Forelimb muscle (tissue), 1 donor: ENCODE data around the gene TAF11L3. TPM values are rescaled to one million over a fixed set of nuclear protein-coding genes. Genes with fewer than 3 reads are reported as not detected.
"Not testable (repeated sequence)": the region's sequence is repeated elsewhere in the genome, so short reads cannot be mapped to it uniquely, and the experiment has no call there.

Source experiments
- DNase-seq: peaks from one replicate; pipeline ENCODE4 v3.0.0-alpha.2; 2013; ENCODE audit warnings: low read depth
- polyA plus RNA-seq: library from polyadenylated mRNA; unstranded; fragments of 120-200 nt; gene quantifications from one replicate; pipeline ENCODE4 v1.2.1, GENCODE V29; 2013; ENCODE audit not compliant: insufficient read length

The TAF11L3 gene
- not detected for polyA plus RNA-seq

DNA sequence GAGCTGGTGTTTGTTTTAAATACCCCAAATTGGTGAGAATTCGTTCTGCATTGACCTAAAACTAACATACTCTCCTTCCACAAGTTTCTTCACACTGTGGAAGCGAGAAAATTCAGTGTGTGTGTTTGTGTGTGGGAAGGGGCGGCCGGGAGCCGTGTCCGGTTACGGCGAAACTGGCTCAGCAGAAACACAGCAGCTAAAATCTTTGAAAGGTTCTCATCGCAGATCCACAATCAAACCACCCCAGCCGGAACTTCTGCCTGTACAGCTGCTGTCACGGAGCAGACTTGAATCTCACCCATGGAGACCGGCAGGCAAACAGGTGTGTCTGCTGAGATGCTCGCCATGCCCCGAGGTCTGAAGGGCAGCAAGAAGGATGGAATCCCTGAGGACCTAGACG lies at the start of gene TAF11L3:
TSS of gene TAF11L3 (plus strand) at position 301 of the 400 bp plus-strand sequence.
- DNase-seq: not testable (repeated sequence)

DNA sequence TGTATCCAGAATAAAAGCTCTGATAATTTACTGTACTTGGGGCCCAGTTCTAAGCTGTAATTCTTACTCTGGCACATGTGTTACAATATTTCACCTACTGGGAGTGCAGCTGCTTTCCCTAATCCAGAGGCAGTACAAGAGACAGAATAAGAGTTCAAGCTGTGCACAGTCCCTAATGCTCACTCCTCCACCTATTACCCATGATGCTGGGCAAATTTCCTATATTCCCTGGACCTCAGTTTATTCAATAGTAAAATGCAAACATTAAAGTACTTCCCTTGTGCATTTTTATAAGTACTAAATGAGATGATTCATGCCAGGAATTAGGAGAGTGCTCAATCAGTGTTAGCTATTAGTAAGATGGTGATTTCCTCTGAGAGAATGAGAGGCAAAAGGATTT lies 48.1 kb upstream of the TAF11L3 start:
- DNase-seq: no peak

DNA sequence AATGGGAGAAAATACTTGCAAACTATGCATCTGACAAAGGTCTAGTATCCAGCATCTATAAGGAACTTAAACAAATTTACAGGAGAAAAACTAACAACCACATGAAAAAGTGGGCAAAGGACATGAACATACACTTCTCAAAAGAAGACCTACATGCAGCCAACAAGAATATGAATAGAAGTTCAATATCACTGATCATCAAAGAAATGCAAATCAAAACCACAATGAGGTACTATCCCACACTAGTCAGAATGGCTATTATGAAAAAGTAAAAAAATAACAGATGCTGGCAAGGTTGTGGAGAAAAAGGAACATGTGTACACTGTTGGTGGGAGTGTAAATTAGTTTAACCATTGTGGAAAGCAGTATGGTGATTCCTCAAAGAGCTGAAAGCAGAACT lies 43.1 kb upstream of the TAF11L3 start:
- DNase-seq: not testable (repeated sequence)

DNA sequence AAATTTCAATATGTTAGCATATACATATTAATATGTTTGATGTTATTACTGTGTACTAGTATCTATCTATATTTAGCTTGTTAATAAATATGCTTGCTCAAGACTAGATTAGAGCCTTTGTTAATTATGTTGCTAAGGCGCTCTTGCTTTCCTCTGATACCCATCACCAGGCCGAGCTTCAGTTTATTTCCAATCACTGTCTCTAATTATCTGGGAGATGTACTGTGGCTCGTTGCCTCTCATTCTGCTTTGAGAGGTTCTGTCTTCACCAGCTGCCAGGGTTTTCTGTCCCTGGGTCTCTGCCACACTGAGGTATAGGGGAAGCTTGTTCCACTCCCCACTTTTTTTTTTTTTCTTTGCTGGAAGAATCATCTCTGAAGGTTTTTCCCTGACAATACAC lies 41.1 kb upstream of the TAF11L3 start:
- DNase-seq: no peak

DNA sequence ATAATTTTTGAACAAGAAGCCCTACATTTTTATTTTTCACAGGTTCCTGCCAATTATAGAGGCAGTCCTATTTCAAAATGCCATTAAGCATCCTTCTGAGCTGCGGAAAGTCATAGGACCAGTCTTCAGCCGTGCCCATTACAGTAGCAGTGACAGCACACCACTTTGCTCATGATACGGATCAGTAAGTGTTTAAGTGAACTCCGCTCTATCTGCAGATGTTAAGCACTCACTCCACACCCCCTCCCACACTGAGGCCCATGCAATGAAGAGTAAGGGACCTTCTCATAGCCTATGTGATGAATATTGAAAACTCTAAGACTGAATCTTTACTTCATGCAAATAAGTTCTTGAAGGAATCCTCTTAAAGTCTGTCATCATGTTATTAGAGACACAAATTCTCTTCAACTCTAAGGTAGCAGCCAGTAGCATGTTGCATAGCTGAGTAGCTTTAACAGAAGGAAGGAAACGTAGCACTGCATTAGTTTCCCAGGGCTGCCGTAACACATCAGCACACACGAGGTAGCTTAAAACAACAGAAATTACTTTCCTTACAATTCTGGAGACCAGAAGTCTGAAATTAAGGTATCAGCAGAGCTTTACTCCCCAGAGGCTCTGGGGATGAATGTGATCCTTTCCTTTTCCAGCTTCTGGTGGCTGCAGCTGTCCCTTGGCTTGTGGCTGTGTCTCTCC lies 40.4 kb upstream of the TAF11L3 start:
- no peak for DNase-seq

DNA sequence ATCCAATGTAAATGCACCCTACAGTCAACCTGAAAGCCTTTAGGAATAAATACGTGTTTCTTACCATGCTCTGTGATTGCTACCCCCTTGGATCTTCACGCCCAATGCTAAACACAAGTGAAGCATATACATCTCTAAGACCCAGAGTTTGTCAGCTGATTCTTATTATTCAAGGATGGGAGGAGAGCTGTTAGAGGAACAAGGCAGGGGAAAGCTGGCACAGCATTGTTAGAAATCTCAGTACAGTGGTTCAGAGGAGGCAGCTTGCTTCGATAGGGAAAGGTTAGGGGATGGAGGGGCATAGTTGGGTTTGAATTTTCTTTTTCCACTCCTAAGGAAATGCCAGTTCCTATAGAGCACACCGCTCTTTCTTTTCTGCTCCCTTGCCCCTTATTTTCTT lies 36.8 kb upstream of the TAF11L3 start:
- DNase-seq: no peak

DNA sequence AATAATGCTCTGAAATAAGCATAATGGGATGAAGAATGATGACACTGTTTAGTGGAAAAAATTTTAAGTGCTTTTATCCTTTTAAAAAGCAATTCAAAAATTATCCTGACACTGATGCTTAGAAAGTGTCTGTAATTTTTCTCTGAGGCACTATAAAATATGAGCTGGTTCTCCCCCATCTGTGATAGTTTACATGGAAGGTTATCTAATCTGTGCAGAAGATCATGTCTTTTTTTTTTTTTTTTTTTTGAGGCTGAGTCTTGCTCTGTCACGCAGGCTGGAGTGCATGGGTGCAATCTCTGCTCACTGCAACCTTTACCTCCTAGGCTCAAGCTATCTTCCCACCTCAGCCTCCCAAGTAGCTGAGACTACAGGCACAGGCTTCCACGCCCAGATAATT lies 35.4 kb upstream of the TAF11L3 start:
- no peak for DNase-seq

DNA sequence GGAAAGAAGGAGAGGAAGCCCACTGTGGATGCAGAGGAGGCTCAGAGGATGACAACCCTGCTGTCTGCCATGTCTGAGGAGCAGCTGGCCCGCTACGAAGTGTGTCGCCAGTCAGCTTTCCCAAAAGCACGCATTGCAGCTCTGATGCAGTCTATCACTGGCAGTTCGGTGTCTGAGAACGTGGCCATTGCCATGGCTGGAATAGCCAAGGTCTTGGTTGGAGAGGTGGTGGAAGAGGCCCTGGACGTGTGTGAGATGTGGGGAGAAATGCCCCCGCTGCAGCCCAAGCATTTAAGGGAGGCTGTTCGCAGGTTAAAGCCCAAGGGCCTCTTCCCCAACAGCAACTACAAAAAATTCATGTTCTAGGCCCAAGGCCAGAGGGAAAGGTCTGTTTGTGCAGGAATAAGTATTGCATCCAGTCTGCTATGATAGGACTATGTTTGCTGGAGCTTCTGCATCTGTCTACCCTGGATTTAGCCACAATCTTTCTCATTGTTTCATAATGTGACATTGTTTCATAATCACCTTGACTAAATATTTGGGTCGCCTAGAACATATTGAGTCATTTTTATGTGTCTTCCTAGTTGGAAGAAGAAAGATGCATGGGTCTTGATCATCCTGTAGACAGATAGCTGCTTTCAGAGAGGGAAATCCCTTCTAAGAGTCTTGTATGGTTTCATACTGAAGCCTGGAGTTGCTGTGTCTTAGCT lies 31.5 kb upstream of the TAF11L3 start:
- DNase-seq: not testable (repeated sequence)

DNA sequence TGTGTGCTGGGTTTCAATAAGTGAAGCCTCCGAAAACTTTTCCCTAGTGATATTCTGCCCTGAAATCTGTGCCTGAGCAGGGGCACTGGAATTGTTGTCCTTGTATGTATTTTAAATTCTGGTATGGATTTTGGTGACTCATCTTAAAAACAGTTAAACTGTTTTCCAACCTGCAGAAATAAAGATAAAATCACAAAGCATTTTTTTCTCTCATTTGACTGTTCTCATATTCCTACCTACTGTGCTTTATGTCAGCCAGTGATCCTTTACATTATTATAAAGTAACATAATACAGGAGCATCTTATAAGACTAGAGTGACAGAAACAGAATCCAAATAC lies 31.0 kb upstream of the TAF11L3 start:
- no peak for DNase-seq

DNA sequence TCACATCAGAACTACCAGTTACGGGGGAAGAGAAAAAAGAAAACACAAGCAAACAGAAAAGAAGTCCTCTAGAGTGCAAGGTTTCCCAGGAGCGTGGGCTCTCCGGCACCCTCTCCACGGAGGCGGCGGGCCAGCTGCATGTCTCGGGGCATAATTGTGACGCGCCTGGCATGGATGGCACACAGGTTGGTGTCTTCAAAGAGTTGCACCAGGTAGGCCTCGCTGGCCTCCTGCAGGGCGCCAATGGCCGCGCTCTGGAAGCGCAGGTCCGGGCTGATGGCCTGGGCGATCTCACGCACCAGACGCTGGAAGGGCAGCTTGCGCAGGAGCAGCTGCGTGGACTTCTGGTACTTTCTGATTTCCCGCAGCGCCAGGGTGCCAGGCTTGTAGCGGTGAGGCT lies 26.9 kb upstream of the TAF11L3 start:
- DNase-seq: not testable (repeated sequence)

DNA sequence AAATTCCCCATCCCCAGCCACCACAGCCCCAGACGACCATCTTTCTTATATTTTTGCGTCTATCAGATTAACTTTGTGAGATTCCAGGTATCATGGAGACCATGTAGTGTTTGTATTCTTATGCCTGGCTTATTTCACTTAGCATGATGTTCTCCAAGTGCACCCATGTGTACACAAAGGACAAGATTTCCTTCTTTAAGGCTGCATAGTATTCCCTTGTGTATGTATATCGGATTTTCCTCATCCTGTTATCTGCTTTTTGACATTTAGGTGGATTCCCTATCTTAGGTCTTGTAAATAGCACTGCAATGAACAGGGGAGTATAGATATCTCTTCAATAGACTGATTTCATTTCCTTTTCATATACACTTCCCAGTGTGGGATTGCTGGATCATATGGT lies 25.4 kb upstream of the TAF11L3 start:
- no peak for DNase-seq

DNA sequence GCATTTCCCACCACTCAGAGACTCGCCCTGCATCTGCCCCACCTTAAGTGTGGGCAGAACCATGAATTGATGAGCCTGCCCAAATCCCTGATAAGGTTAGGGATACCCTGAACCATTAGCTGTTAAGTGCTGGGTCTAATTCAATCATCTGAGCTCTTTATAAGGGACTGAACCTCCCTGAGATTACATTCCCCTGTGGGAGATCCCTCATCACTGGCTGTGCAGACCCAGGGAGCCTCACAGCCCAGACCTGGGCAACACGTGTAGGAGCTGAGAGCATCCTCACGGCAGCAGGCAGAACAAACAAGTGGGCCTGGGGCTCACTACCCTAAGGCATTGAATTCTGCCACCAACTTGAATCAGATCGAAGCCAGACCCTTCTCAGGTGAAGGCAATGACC lies 20.7 kb upstream of the TAF11L3 start:
- DNase-seq: no peak

DNA sequence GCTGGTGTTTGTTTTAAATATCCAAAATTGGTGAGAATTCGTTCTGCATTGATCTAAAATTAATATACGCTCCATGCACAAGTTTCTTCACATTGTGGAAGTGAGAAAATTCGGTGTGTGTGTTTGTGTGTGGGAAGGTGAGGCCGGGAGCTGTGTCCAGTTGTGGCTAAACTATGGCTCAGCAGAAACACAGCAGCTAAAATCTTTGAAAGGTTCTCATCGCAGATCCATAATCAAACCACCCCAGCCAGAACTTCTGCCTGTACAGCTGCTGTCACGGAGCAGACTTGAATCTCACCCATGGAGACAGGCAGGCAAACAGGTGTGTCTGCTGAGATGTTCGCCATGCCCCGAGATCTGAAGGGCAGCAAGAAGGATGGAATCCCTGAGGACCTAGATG lies 20.2 kb upstream of the TAF11L3 start, which contains the start of gene TAF11L2:
TSS of gene TAF11L2 (plus strand) at position 301 of the 400 bp plus-strand sequence.
- DNase-seq: not testable (repeated sequence)

DNA sequence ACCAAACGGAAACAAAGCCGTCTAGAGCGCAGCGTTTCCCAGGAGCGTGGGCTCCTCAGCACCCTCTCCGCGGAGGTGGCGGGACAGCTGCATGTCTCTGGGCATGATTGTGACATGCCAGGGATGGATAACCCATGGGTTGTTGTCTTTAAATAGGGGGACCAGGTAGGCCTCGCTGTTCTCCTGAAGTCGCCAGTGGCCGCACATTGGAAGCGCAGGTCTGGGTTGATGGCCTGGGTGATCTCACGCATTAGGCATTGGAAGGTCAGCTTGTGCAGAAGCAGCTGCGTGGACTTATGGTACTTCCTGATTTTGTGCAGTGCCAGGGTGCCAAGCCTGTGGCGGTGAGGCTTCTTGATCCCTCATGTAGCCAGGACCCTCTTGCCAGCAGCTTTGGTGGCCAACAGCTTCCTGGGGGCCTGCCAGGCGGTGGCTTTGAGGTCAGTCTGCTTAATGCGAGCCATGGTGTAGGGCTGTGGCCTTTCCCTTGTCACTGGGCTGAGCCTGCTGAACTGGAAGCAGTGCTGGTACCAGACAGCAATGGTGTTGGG lies 6.3 kb upstream of the TAF11L3 start:
- no peak for DNase-seq

DNA sequence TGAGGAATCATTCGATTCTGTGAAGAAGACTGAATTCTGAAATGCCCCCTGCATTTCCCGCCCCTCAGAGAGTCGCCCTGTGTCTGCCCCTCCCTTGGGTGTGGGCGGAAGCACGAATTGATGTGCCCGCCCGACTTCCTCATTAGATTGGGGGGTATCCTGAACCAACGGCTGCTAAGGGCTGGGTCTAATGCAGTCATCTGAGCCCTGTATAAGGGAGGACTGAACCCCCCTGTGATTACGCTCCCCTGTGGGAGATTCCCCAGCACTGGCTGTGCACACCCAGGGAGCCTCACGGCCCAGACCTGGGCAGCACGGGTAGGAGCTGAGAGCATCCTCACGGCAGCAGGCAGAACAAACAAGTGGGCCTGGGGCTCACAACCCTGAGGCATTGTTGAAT lies 641 bp upstream of the TAF11L3 start:
- DNase-seq: not testable (repeated sequence)

DNA sequence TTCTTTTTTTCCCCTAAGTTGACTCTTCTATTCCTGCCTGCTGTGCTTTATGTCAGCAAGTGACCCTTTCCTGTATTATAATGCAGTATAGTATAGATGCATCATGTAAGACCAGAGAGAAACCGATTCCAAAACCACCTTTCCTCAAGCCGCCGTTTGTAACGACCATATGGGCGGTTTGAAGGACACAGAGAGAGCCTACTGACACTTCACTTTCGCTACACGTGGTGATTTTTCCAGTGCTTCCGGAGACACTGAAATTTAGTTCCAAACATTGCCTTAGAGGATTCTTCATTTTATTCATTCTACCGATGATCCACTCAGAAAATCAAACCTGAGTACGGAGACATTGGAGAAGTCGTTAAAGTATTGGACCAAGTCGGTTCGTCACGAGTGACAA lies 1.3 kb downstream of the TAF11L3 start:
- DNase-seq: not testable (repeated sequence)

DNA sequence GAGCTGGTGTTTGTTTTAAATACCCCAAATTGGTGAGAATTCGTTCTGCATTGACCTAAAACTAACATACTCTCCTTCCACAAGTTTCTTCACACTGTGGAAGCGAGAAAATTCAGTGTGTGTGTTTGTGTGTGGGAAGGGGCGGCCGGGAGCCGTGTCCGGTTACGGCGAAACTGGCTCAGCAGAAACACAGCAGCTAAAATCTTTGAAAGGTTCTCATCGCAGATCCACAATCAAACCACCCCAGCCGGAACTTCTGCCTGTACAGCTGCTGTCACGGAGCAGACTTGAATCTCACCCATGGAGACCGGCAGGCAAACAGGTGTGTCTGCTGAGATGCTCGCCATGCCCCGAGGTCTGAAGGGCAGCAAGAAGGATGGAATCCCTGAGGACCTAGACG lies 3.3 kb downstream of the TAF11L3 start, which contains the start of gene TAF11L4:
TSS of gene TAF11L4 (plus strand) at position 301 of the 400 bp plus-strand sequence.
- DNase-seq: not testable (repeated sequence)

DNA sequence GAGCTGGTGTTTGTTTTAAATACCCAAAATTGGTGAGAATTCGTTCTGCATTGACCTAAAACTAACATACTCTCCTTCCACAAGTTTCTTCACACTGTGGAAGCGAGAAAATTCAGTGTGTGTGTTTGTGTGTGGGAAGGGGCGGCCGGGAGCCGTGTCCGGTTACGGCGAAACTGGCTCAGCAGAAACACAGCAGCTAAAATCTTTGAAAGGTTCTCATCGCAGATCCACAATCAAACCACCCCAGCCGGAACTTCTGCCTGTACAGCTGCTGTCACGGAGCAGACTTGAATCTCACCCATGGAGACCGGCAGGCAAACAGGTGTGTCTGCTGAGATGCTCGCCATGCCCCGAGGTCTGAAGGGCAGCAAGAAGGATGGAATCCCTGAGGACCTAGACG lies 6.8 kb downstream of the TAF11L3 start, which contains the start of gene TAF11L5:
TSS of gene TAF11L5 (plus strand) at position 301 of the 400 bp plus-strand sequence.
- not testable (repeated sequence) for DNase-seq

DNA sequence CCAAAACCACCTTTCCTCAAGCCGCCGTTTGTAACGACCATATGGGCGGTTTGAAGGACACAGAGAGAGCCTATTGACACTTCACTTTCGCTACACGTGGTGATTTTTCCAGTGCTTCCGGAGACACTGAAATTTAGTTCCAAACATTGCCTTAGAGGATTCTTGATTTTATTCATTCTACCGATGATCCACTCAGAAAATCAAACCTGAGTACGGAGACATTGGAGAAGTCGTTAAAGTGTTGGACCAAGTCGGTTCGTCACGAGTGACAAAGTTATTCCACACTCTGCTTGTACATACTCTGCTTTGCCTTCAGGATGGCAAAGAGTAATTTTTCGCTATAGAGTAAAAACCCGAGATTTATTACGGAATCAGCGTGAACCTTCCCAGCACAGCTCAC lies 8.3 kb downstream of the TAF11L3 start:
- DNase-seq: not testable (repeated sequence)

DNA sequence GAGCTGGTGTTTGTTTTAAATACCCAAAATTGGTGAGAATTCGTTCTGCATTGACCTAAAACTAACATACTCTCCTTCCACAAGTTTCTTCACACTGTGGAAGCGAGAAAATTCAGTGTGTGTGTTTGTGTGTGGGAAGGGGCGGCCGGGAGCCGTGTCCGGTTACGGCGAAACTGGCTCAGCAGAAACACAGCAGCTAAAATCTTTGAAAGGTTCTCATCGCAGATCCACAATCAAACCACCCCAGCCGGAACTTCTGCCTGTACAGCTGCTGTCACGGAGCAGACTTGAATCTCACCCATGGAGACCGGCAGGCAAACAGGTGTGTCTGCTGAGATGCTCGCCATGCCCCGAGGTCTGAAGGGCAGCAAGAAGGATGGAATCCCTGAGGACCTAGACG lies 10.2 kb downstream of the TAF11L3 start, which contains the start of gene TAF11L6:
TSS of gene TAF11L6 (plus strand) at position 301 of the 400 bp plus-strand sequence.
- not testable (repeated sequence) for DNase-seq
